Testis (tissue), 3 donors: ENCODE results near the gene CDS2. TPM values are rescaled to one million over a fixed set of nuclear protein-coding genes. Genes with fewer than 3 reads are reported as not detected.

Experiments used
- DNase-seq: peaks from one replicate; pipeline ENCODE4 v3.0.0-alpha.2; 2019
- H3K27ac ChIP-seq, 2 donors: fragments of 200-600 bp; sonication (generic); one replicate each; pipeline ENCODE4 v1.5.1; 2019
- H3K27me3 ChIP-seq: fragments of 200-600 bp; sonication (generic); one replicate; pipeline ENCODE4 v1.5.1; 2019
- H3K36me3 ChIP-seq: fragments of 200-600 bp; sonication (generic); one replicate; pipeline ENCODE4 v1.5.1; 2017; ENCODE audit warnings: low read depth; ENCODE audit errors: missing control alignments
- H3K4me1 ChIP-seq: fragments of 200-600 bp; sonication (generic); one replicate; pipeline ENCODE4 v1.5.1; 2019
- H3K4me3 ChIP-seq, 2 donors: fragments of 200-600 bp; sonication (generic); one replicate each; pipeline ENCODE4 v1.5.1; 2017 to 2019
- H3K9me3 ChIP-seq: fragments of 200-600 bp; sonication (generic); one replicate; pipeline ENCODE4 v1.5.1; 2017
- CTCF ChIP-seq, 3 experiments: fragments of 450-650 bp in 2 of 3; fragments of 200-600 bp in 1 of 3; sonication (generic) in 1 of 3; IDR thresholded peaks; one replicate each; pipeline ENCODE4 v1.5.1; 2016 to 2019; ENCODE audit warnings: antibody characterized with exemption in 3 of 3, mild to moderate bottlenecking in 2 of 3, moderate library complexity in 1 of 3
- POLR2A ChIP-seq: fragments of 450-650 bp; IDR thresholded peaks from one replicate; pipeline ENCODE4 v1.6.1; 2017; ENCODE audit warnings: antibody characterized with exemption, mild to moderate bottlenecking, moderate library complexity
- WGBS, 2 donors: methylation state at CpG; one replicate each; pipeline ENCODE4 v1.1.5; 2018; 5-methylcytosine and 5-hydroxymethylcytosine counted together
- intact Hi-C: fragments of 100-400 bp; cut with DNase I; formaldehyde crosslinking; loops from one replicate; pipeline ENCODE4 v1.15.1; 2023; ENCODE audit warnings: low total_unique reads
- polyA plus RNA-seq: library from polyadenylated mRNA; stranded (reverse); fragments of 350-450 nt; fragmentation: Illumina TruSeq; extraction: RNeasy Lipid Tissue Mini Kit (QIAGEN cat#74804); gene quantifications from one replicate; pipeline ENCODE4 v1.2.3, GENCODE V29; 2014; ENCODE audit warnings: low read depth, low replicate concordance; ENCODE audit not compliant: insufficient read depth
- total RNA-seq, 2 donors: library from RNA; depleted of rRNA; stranded (reverse); fragments of >200 nt; gene quantifications; one replicate each; pipeline ENCODE4 v1.2.3, GENCODE V29; 2016

The CDS2 gene
- total and polyA plus RNA-seq, 3 donors from 2014 or later = 55.0 to 71.0 (median 65.7) TPM

- H3K4me1 ChIP-seq = peaks cover 30% of the 10 kb centered on the region
- no peaks in the 10 kb centered on the region for H3K9me3 ChIP-seq
- no peaks in the 10 kb centered on the region for H3K36me3 ChIP-seq
- DNase-seq = no peak
- intact Hi-C loops = no loop called here
- WGBS, 2 donors = 75 to 79% methylated on average over 2 of the region's 2 CpGs
- no peak overlapping the region for H3K4me3 ChIP-seq
- TF ChIP-seq CTCF (IDR thresholded peaks at IDR 0.05) (no peak), POLR2A (no peak)
- H3K27ac ChIP-seq = no peak overlapping the region
- H3K27me3 ChIP-seq = no peaks in the 10 kb centered on the region
These were observed 20.2 kb downstream of the CDS2 start for GRCh38 chr20:5146871-5147592.

GRCh38 chr20:5148581-5148980, 21.8 kb downstream of the CDS2 start:
- WGBS, 2 donors = 27 to 60% methylated on average over 6 of the region's 6 CpGs
- peak overlapping the region in 1 of 2 donors; percentile 10 for H3K27ac ChIP-seq
- TF ChIP-seq POLR2A (no peak), CTCF (IDR thresholded peaks at IDR 0.05) (no peak)

GRCh38 chr20:5149892-5150225, 23.1 kb downstream of the CDS2 start:
- WGBS, 2 donors = 88 to 89% methylated on average over 3 of the region's 3 CpGs
- no peaks in the 10 kb centered on the region for H3K27me3 ChIP-seq
- H3K4me1 ChIP-seq = peaks cover 32% of the 10 kb centered on the region
- no peak overlapping the region for H3K4me3 ChIP-seq
- intact Hi-C loops = no loop called here
- H3K36me3 ChIP-seq = no peaks in the 10 kb centered on the region
- TF ChIP-seq POLR2A (no peak), CTCF (IDR thresholded peaks at IDR 0.05) (no peak)
- DNase-seq = no peak
- no peaks in the 10 kb centered on the region for H3K9me3 ChIP-seq
- no peak overlapping the region for H3K27ac ChIP-seq

More at GRCh38 chr20:5148581-5148980, 21.8 kb downstream of the CDS2 start:
- no peaks in the 10 kb centered on the region for H3K27me3 ChIP-seq
- intact Hi-C loops = no loop called here
- H3K4me3 ChIP-seq = no peak overlapping the region
- no peaks in the 10 kb centered on the region for H3K36me3 ChIP-seq
- no peak for DNase-seq
- peaks cover 30% of the 10 kb centered on the region for H3K4me1 ChIP-seq
- H3K9me3 ChIP-seq = no peaks in the 10 kb centered on the region

GRCh38 chr20:5150226-5151076, 23.6 kb downstream of the CDS2 start:
- DNase-seq = no peak
- H3K36me3 ChIP-seq = no peaks in the 10 kb centered on the region
- H3K9me3 ChIP-seq = no peaks in the 10 kb centered on the region
- WGBS, 2 donors = 74 to 82% methylated on average over 13 of the region's 13 CpGs
- no peak overlapping the region for H3K4me3 ChIP-seq
- no peaks in the 10 kb centered on the region for H3K27me3 ChIP-seq
- no peak for TF ChIP-seq POLR2A
- TF ChIP-seq CTCF (IDR thresholded peaks at IDR 0.05) = no peak
- intact Hi-C loops = no loop called here
- peak overlapping the region in 1 of 2 donors; percentile 30 for H3K27ac ChIP-seq
- peaks cover 33% of the 10 kb centered on the region for H3K4me1 ChIP-seq
